HG02840 (cell line): ENCODE results near the gene SERPINB6.

Experiments
- ATAC-seq: cut with Tn5 transposase; IDR thresholded peaks from one replicate; pipeline ENCODE4 v1.9.1; 2021; ENCODE audit warnings: mild to moderate bottlenecking, moderate library complexity, moderate number of reproducible peaks; ENCODE audit not compliant: unreplicated experiment, low FRiP score

Gene SERPINB6

GRCh38 chr6:2961506-2961905, 9.9 kb downstream of the SERPINB6 start:
- no peak for ATAC-seq

- ATAC-seq, result no peak
Observed at GRCh38 chr6:2960935-2961334, 10.4 kb downstream of the SERPINB6 start.

GRCh38 chr6:2959909-2960719, 11.3 kb downstream of the SERPINB6 start:
- no peak for ATAC-seq

- no peak for ATAC-seq
Observed at GRCh38 chr6:2958776-2959175, 12.6 kb downstream of the SERPINB6 start.

- no peak for ATAC-seq
Observed at GRCh38 chr6:2958331-2958711, 13.0 kb downstream of the SERPINB6 start.

- ATAC-seq, result no peak
Observed at GRCh38 chr6:2957696-2958330, 13.6 kb downstream of the SERPINB6 start.

- ATAC-seq, result no peak
Observed at GRCh38 chr6:2956930-2957685, 14.3 kb downstream of the SERPINB6 start.

- no peak for ATAC-seq
Observed at GRCh38 chr6:2953098-2953497, 18.3 kb downstream of the SERPINB6 start.

- ATAC-seq, result no peak
Observed at GRCh38 chr6:2952557-2953095, 18.7 kb downstream of the SERPINB6 start.

GRCh38 chr6:2951728-2952127, 19.6 kb downstream of the SERPINB6 start:
- ATAC-seq, result no peak

- no peak for ATAC-seq
Observed at GRCh38 chr6:2950713-2951112, 20.7 kb downstream of the SERPINB6 start.

- ATAC-seq, result no peak
Observed at GRCh38 chr6:2949536-2950083, 21.8 kb downstream of the SERPINB6 start.

- ATAC-seq, result no peak
Observed at GRCh38 chr6:2949121-2949520, 22.2 kb downstream of the SERPINB6 start.

GRCh38 chr6:2948228-2949025, 22.9 kb downstream of the SERPINB6 start:
- no peak for ATAC-seq

GRCh38 chr6:2947445-2947844, 23.9 kb downstream of the SERPINB6 start:
- ATAC-seq, result no peak

GRCh38 chr6:2945153-2945452, 26.3 kb downstream of the SERPINB6 start:
- ATAC-seq, result no peak

GRCh38 chr6:2944405-2945152, 26.8 kb downstream of the SERPINB6 start:
- ATAC-seq, result no peak

GRCh38 chr6:2943564-2943955, 27.8 kb downstream of the SERPINB6 start:
- no peak for ATAC-seq

GRCh38 chr6:2942914-2943563, 28.3 kb downstream of the SERPINB6 start:
- ATAC-seq, result no peak
